Esophagus muscularis mucosa (tissue), 4 donors: Measurements from ENCODE around the gene RAI1. TPM values are rescaled to one million over a fixed set of nuclear protein-coding genes. Genes with fewer than 3 reads are reported as not detected.
A peak's percentile ranks its signal among the peaks of the same experiment; 100 is the strongest.

Experiments used
- DNase-seq: peaks from one replicate; pipeline ENCODE4 v3.0.0-alpha.2; 2017; ENCODE audit errors: extremely low spot score
- H3K27ac ChIP-seq, 4 donors: fragments of 200-600 bp; sonication (generic); replicated peaks in 1 of 4; 1 replicate in 3 of 4; 2 replicates in 1 of 4; pipeline ENCODE4 v1.5.1; 2016 to 2019; ENCODE audit warnings: mild to moderate bottlenecking in 1 of 4
- H3K27me3 ChIP-seq, 4 donors: fragments of 200-600 bp; sonication (generic); one replicate each; pipeline versions ENCODE4 v1.5.1 to v1.6.0; 2016 to 2019
- H3K36me3 ChIP-seq, 4 donors: fragments of 200-600 bp; sonication (generic); one replicate each; pipeline ENCODE4 v1.5.1; 2016 to 2019
- H3K4me1 ChIP-seq, 4 donors: fragments of 200-600 bp; sonication (generic); one replicate each; pipeline ENCODE4 v1.5.1; 2016 to 2019
- H3K4me3 ChIP-seq, 4 donors: fragments of 200-600 bp; sonication (generic); 1 replicate in 2 of 4; 2 replicates in 2 of 4; pipeline ENCODE4 v1.5.1; 2016 to 2019; ENCODE audit warnings: mild to moderate bottlenecking in 4 of 4, moderate library complexity in 1 of 4
- H3K9me3 ChIP-seq, 4 donors: fragments of 200-600 bp; sonication (generic); 1 replicate in 3 of 4; 2 replicates in 1 of 4; pipeline ENCODE4 v1.5.1; 2016 to 2019
- EP300 ChIP-seq: sonication (generic); formaldehyde crosslinking; IDR thresholded peaks from one replicate; pipeline ENCODE4 v1.6.1; 2017; ENCODE audit warnings: antibody characterized with exemption
- POLR2A ChIP-seq: fragments of 450-650 bp; IDR thresholded peaks from one replicate; pipeline ENCODE4 v1.6.1; 2017; ENCODE audit warnings: antibody characterized with exemption, moderate library complexity, mild to moderate bottlenecking, low read depth
- POLR2AphosphoS5 ChIP-seq, 2 donors: sonication (generic); formaldehyde crosslinking; IDR thresholded peaks; one replicate each; pipeline ENCODE4 v1.6.1; 2017; ENCODE audit warnings: antibody characterized with exemption in 2 of 2
- WGBS: methylation state at CpG from one replicate; pipeline ENCODE4 v1.1.5; 2018; 5-methylcytosine and 5-hydroxymethylcytosine counted together
- intact Hi-C: fragments of 100-400 bp; cut with DNase I; formaldehyde crosslinking; loops from one replicate; pipeline ENCODE4 v1.15.1; 2023
- total RNA-seq, 4 donors: library from RNA; depleted of rRNA; stranded (reverse); fragments of >200 nt; gene quantifications; one replicate each; pipeline versions ENCODE4 v1.1.0 to v1.2.1, GENCODE V29; 2016
- TF ChIP-seq, protein P1 (sequence below), 3 experiments: fragments of 200-600 bp in 2 of 3; fragments of 450-650 bp in 1 of 3; sonication (generic) in 2 of 3; IDR thresholded peaks; one replicate each; pipeline ENCODE4 v1.5.1; 2017 to 2019; ENCODE audit warnings: antibody characterized with exemption in 3 of 3, mild to moderate bottlenecking in 2 of 3, moderate library complexity in 1 of 3

Gene RAI1
- total RNA-seq, 4 donors from 2014 or later = 18.7 to 41.3 (median 28.3) TPM

DNA sequence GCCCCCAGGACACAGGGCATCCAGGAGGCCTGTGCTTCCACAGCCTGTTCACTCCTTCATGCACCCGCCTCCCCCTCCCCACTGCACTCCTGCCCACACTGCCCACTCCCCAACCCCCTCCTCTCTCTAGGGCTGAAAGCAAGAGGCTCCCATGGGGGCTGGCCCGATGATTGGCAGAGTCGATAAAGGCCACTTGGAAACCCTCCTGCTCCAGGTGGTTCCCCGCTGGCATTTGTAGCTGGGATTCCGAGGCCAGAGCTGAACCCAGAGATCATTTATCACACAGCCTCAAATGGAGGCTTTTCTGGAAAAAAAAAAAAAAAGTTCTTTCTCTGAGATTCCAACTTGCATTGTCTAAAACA, 81.5 kb downstream of the RAI1 start:
- intact Hi-C loops = no loop called here
- Histone ChIP-seq H3K9me3 (no peaks in the 10 kb centered on the region), H3K27me3 (no peaks in the 10 kb centered on the region), H3K4me1 (peaks cover 37 to 69% (median 59%) of the 10 kb centered on the region in 4 donors), H3K27ac (peak overlapping the region in 2 of 4 donors; percentile 18 to 57), H3K36me3 (no peaks in the 10 kb centered on the region), H3K4me3 (no peak overlapping the region)
- WGBS = 47% methylated on average over 4 of the region's 5 CpGs
- TF ChIP-seq, protein P1, sequence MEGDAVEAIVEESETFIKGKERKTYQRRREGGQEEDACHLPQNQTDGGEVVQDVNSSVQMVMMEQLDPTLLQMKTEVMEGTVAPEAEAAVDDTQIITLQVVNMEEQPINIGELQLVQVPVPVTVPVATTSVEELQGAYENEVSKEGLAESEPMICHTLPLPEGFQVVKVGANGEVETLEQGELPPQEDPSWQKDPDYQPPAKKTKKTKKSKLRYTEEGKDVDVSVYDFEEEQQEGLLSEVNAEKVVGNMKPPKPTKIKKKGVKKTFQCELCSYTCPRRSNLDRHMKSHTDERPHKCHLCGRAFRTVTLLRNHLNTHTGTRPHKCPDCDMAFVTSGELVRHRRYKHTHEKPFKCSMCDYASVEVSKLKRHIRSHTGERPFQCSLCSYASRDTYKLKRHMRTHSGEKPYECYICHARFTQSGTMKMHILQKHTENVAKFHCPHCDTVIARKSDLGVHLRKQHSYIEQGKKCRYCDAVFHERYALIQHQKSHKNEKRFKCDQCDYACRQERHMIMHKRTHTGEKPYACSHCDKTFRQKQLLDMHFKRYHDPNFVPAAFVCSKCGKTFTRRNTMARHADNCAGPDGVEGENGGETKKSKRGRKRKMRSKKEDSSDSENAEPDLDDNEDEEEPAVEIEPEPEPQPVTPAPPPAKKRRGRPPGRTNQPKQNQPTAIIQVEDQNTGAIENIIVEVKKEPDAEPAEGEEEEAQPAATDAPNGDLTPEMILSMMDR (IDR thresholded peaks at IDR 0.05) = no peak
- TF ChIP-seq POLR2A = no peak
- TF ChIP-seq POLR2AphosphoS5 (IDR thresholded peaks at IDR 0.05) = no peak
- TF ChIP-seq EP300 = no peak
- no peak for DNase-seq

DNA sequence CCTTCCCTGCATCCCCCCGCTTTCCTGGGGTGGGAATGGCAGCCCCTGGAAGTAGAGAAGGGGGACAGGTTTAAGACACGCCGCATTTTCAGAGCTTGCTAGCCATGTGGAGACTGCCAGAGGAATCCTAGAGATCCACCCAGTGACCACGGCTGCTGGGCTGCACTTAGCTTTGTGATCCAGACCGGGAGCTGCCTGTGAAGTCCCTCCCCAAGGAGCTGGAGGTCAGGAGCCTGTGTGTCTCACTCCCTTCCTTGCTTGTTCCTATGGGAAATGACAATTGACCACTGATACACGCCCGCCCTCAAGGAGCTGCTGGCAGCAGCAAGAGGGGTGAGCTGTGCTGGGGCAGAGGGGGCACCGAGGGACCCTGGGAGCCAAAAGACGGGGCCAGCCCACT, 81.9 kb downstream of the RAI1 start:
- Histone ChIP-seq H3K27ac (peak overlapping the region in 3 of 4 donors; percentile 18 to 57 (median 46)), H3K4me3 (no peak overlapping the region), H3K27me3 (no peaks in the 10 kb centered on the region), H3K9me3 (no peaks in the 10 kb centered on the region), H3K4me1 (peaks cover 37 to 69% (median 59%) of the 10 kb centered on the region in 4 donors), H3K36me3 (no peaks in the 10 kb centered on the region)
- intact Hi-C loops = no loop called here
- DNase-seq = no peak
- TF ChIP-seq, protein P1 (IDR thresholded peaks at IDR 0.05) = no peak
- no peak for TF ChIP-seq POLR2A
- no peak for TF ChIP-seq POLR2AphosphoS5 (IDR thresholded peaks at IDR 0.05)
- no peak for TF ChIP-seq EP300
- WGBS = 64% methylated on average over 9 of the region's 9 CpGs

DNA sequence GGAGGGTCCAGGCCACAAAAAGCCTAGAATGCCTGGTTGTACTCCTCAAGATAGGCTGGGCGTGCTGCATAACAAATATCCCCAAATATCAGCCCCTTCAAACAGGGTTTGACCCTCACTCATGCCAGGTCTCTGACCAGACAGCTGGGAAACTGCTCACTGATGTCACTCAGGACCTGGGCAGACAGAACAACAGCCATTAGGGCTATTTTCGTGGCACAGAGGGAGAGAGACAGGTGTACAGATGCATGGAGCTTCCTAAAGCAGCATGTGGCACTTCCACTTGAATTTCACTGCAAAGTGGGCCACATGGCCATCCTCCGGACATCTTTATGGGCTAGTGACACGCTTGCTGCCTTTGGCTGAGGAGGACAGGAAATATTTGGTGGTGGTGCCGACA, 82.5 kb downstream of the RAI1 start:
- H3K36me3 ChIP-seq = no peaks in the 10 kb centered on the region
- TF ChIP-seq POLR2A (no peak), POLR2AphosphoS5 (IDR thresholded peaks at IDR 0.05) (no peak), EP300 (no peak)
- TF ChIP-seq, protein P1 (IDR thresholded peaks at IDR 0.05) = no peak
- intact Hi-C loops = no loop called here
- peaks cover 42 to 69% (median 59%) of the 10 kb centered on the region in 4 donors for H3K4me1 ChIP-seq
- WGBS = 88% methylated on average over 5 of the region's 5 CpGs
- peak overlapping the region in 2 of 4 donors; percentile 46 to 57 for H3K27ac ChIP-seq
- no peaks in the 10 kb centered on the region for H3K9me3 ChIP-seq
- no peak for DNase-seq
- no peak overlapping the region for H3K4me3 ChIP-seq
- no peaks in the 10 kb centered on the region for H3K27me3 ChIP-seq

DNA sequence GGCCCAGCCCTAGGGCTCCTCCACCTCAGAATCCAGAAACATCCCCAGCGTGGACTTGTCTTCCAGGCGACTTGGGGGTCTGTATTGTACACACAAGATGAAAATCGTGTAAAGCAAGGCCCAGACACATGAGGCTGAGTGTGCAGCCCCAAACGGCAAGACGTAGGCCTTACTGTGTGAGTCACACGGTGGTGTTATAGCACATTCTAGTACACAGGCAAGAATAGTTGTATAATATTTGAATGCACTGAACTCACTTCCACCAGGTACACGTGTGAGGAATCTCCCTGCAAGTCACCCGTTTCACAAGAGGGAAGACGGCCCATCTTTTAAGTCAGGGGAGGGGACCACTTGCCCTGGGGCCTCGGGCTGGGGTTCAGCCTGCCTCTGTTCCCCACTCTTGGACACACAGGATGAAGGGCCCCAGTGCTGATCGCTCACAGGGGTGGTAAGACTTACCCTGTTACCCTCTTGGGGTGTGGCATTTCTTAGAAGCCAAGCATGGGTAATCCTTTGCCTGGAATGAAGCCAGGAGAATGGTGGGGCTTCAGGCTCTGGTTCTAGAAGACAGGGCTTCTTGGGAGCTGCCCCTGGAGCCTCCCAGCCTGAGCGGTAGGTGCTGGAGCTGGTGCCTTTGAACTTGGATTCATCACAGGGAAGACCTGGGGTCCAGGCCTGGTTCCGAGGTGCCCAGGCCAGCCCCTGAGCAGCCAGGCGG, 84.3 kb downstream of the RAI1 start:
- H3K4me3 ChIP-seq = no peak overlapping the region
- no peak for DNase-seq
- no peaks in the 10 kb centered on the region for H3K27me3 ChIP-seq
- intact Hi-C loops = no loop called here
- no peaks in the 10 kb centered on the region for H3K36me3 ChIP-seq
- H3K9me3 ChIP-seq = no peaks in the 10 kb centered on the region
- peaks cover 60 to 80% (median 72%) of the 10 kb centered on the region in 4 donors for H3K4me1 ChIP-seq
- 73% methylated on average over 13 of the region's 14 CpGs for WGBS
- no peak for TF ChIP-seq POLR2A
- no peak for TF ChIP-seq POLR2AphosphoS5 (IDR thresholded peaks at IDR 0.05)
- TF ChIP-seq EP300 = no peak
- TF ChIP-seq, protein P1 (IDR thresholded peaks at IDR 0.05) = no peak
- peak overlapping the region; percentile 57 to 87 (median 68) for H3K27ac ChIP-seq
